ENCODE data around the gene CLHC1. TPM values are rescaled to one million over a fixed set of nuclear protein-coding genes. Genes with fewer than 3 reads are reported as not detected.

Gene CLHC1
- total RNA-seq, 1 donor from 2014 or later, result 24.6 TPM

DNA sequence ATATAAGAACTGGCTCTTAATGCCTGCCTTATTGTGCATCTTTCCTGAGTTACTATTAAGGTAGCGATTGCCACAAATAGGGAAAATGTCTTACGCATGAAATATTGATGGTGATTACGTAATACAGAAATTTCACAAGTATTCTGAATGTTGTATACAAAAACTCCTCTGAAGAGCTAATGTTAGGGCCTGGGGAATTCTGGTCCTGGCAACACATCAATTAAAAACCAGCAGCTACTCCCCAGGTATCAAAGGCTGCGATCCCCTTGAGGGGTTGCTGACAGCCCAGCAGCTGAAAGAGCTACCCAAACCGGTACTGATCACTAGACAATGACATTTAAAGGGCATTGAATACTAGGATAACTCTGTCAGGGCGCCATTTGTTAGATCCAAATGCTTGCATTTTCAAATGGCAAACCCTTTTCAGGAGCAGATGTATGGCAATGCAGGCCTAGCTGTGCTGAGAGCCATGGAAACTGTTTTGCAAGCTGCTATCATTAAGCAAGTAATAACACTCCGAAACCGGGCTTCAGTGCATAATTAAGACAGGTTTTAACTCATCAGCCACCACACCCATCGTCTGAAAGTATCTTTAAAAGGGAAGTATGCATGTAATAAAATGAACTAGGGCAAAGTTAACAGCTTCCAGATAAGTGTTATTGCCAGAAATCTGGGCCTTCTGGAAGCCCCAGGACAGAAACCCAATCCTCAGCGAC is 78.4 kb downstream of the CLHC1 start:
- Mint-ChIP-seq H3K27me3 (ENCODE audit: insufficient read depth, low read depth) (peaks cover 2% of the 10 kb centered on the region), H3K9me3 (no peaks in the 10 kb centered on the region), H3K4me3 (no peak overlapping the region), H3K36me3 (no peaks in the 10 kb centered on the region), H3K4me1 (peaks cover 53% of the 10 kb centered on the region), H3K27ac (no peak overlapping the region)
- H3K79me2 ChIP-seq (ENCODE audit: low read depth), result no peaks in the 10 kb centered on the region
- DNase-seq (ENCODE audit: low spot score), result no peak
- TF ChIP-seq, protein P1, sequence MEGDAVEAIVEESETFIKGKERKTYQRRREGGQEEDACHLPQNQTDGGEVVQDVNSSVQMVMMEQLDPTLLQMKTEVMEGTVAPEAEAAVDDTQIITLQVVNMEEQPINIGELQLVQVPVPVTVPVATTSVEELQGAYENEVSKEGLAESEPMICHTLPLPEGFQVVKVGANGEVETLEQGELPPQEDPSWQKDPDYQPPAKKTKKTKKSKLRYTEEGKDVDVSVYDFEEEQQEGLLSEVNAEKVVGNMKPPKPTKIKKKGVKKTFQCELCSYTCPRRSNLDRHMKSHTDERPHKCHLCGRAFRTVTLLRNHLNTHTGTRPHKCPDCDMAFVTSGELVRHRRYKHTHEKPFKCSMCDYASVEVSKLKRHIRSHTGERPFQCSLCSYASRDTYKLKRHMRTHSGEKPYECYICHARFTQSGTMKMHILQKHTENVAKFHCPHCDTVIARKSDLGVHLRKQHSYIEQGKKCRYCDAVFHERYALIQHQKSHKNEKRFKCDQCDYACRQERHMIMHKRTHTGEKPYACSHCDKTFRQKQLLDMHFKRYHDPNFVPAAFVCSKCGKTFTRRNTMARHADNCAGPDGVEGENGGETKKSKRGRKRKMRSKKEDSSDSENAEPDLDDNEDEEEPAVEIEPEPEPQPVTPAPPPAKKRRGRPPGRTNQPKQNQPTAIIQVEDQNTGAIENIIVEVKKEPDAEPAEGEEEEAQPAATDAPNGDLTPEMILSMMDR (IDR thresholded peaks at IDR 0.05), result no peak
- TF ChIP-seq EZH2 (IDR thresholded peaks at IDR 0.05), result no peak
- TF ChIP-seq EZH2phosphoT487 (IDR thresholded peaks at IDR 0.05), result no peak
- H3K9ac ChIP-seq, result no peak overlapping the region
- H3K4me2 ChIP-seq, result no peak overlapping the region
- H3F3A ChIP-seq (ENCODE audit: low read depth), result peaks cover 10% of the 10 kb centered on the region
- no peaks in the 10 kb centered on the region for H3K36me3 ChIP-seq
- H3K4me1 ChIP-seq, result peaks cover 37% of the 10 kb centered on the region
- H3K9me3 ChIP-seq (ENCODE audit: low read depth), result no peaks in the 10 kb centered on the region
- H3K27ac ChIP-seq, result no peak overlapping the region
- H3K4me3 ChIP-seq, result no peak overlapping the region
- H3K27me3 ChIP-seq, result no peaks in the 10 kb centered on the region
- peak overlapping the region; percentile 14 for H2AFZ ChIP-seq (replicated peaks)
- H4K20me1 ChIP-seq (ENCODE audit: low read depth), result no peaks in the 10 kb centered on the region

DNA sequence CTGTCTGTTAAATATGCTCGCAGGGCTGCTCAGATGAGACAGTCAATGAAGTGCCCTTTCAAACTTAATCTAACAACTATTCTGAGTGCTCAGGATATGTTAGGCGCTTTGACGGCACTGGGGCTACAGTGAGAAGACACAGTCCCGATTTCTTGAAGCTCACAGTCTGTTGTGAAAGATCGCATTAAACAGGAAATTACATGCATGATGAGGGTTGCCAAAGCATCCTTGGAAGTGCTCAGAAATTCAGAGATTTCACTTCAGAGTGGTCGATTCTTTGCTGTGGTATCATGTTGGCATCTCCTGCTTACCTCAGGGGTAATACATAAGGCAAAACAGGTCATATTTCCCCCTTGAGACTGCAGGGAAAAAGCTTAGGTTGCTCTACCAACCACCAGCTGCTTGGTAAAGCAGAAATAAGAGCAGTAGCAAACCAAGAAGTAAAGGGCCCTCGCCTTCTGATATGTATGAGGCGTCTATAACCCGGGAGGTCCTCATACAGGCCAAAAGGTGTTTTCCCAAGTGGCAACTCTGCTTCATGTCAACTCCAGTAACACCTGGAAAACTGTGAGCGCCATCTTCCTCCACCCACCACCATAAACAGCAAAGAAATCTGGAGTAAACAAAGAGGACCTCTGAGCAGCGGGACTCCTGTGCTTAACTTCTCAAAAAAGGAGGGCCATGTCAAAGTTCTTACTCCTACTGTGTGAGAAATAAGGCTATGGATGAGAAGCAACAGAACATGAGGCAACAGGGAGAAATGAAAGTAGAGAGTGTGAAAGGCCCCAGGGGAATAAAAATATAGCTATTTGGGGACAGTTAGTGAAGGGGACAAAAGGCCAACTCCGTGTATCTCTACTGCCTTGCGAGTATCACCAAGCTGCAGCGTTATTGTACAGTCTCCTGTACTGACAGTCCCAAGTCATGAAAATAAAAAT is 79.3 kb downstream of the CLHC1 start:
- no peak overlapping the region for H3K27ac ChIP-seq
- no peaks in the 10 kb centered on the region for H3K36me3 Mint-ChIP-seq

DNA sequence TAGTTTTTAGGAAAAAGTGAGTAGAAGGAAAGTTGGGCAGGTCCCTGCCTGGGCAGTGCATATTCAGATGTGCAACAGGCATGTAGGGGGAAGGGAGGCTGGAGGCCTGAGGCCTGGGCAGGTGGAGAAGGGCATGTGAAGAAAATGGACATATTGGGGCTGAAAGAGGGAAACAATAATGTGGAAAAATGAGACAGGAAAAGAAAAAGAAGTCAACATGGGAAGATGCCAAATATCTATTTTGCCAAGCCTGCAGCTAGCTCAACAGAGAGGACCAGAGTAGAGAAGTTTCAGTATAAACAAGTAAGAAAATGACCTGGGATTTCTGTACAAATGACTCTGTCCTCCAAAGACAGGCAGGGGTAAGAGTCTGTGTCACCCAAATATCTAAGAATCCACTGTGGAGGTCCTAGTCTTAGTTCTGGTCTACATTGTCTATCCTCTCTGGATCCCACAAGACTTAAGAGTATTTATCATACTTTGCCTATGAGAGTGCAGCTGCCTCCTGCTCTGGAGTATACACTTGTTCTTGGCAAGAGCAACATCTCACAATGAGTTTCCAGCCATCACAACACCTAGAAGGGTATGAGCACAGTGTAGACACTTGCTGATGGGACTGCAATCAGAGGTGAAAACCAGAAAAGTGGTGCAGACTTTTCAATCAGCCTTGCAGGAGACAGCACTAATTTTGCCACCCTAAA is 80.2 kb downstream of the CLHC1 start:
- no peak for DNase-seq (ENCODE audit: low spot score)
- Histone ChIP-seq H3F3A (ENCODE audit: low read depth) (peaks cover 10% of the 10 kb centered on the region), H4K20me1 (ENCODE audit: low read depth) (no peaks in the 10 kb centered on the region), H3K4me2 (no peak overlapping the region), H3K79me2 (ENCODE audit: low read depth) (no peaks in the 10 kb centered on the region), H3K9me3 (ENCODE audit: low read depth) (no peaks in the 10 kb centered on the region), H3K27ac (no peak overlapping the region), H3K9ac (no peak overlapping the region), H2AFZ (replicated peaks) (no peak overlapping the region), H3K4me3 (no peak overlapping the region), H3K4me1 (peaks cover 31% of the 10 kb centered on the region), H3K36me3 (no peaks in the 10 kb centered on the region), H3K27me3 (no peaks in the 10 kb centered on the region)
- Mint-ChIP-seq H3K4me3 (no peak overlapping the region), H3K9me3 (no peaks in the 10 kb centered on the region), H3K27ac (no peak overlapping the region), H3K4me1 (peaks cover 45% of the 10 kb centered on the region), H3K36me3 (no peaks in the 10 kb centered on the region), H3K27me3 (ENCODE audit: insufficient read depth, low read depth) (peaks cover 2% of the 10 kb centered on the region)
- TF ChIP-seq, protein P1 (IDR thresholded peaks at IDR 0.05), result no peak
- TF ChIP-seq EZH2 (IDR thresholded peaks at IDR 0.05), result no peak
- no peak for TF ChIP-seq EZH2phosphoT487 (IDR thresholded peaks at IDR 0.05)

More for the DNA sequence above, 79.3 kb downstream of the CLHC1 start:
- Histone ChIP-seq H3K4me1 (peaks cover 37% of the 10 kb centered on the region), H3K4me2 (no peak overlapping the region), H3K79me2 (ENCODE audit: low read depth) (no peaks in the 10 kb centered on the region), H2AFZ (replicated peaks) (peak overlapping the region; percentile 75), H3K9me3 (ENCODE audit: low read depth) (no peaks in the 10 kb centered on the region), H3K4me3 (no peak overlapping the region), H3K9ac (no peak overlapping the region), H3F3A (ENCODE audit: low read depth) (peaks cover 10% of the 10 kb centered on the region), H3K36me3 (no peaks in the 10 kb centered on the region), H4K20me1 (ENCODE audit: low read depth) (no peaks in the 10 kb centered on the region), H3K27me3 (no peaks in the 10 kb centered on the region)
- no peak overlapping the region for H3K4me3 Mint-ChIP-seq
- DNase-seq (ENCODE audit: low spot score), result no peak
- H3K27ac Mint-ChIP-seq, result no peak overlapping the region
- peaks cover 2% of the 10 kb centered on the region for H3K27me3 Mint-ChIP-seq (ENCODE audit: insufficient read depth, low read depth)
- no peak for TF ChIP-seq EZH2phosphoT487 (IDR thresholded peaks at IDR 0.05)
- TF ChIP-seq, protein P1 (IDR thresholded peaks at IDR 0.05), result no peak
- no peak for TF ChIP-seq EZH2 (IDR thresholded peaks at IDR 0.05)
- H3K9me3 Mint-ChIP-seq, result no peaks in the 10 kb centered on the region
- peaks cover 53% of the 10 kb centered on the region for H3K4me1 Mint-ChIP-seq
